Endodermal cell (in vitro differentiated cells): Measurements from ENCODE around the gene GTPBP1. TPM values are rescaled to one million over a fixed set of nuclear protein-coding genes. Genes with fewer than 3 reads are reported as not detected.

Source experiments
- DNase-seq: peaks from one replicate; pipeline ENCODE4 v3.0.0-alpha.2; 2017
- H3K27ac ChIP-seq: 2 replicates; pipeline ENCODE4 v1.5.1; 2013; ENCODE audit warnings: mild to moderate bottlenecking, low read depth, low read length, moderate library complexity
- H3K27me3 ChIP-seq: 2 replicates; pipeline ENCODE4 v1.6.1; 2013; ENCODE audit warnings: mild to moderate bottlenecking, low read length, moderate library complexity; ENCODE audit not compliant: insufficient read depth, control insufficient read depth, poor library complexity, severe bottlenecking
- H3K36me3 ChIP-seq: 2 replicates; pipeline ENCODE4 v1.7.0; 2013; ENCODE audit warnings: mild to moderate bottlenecking, low read length, moderate library complexity; ENCODE audit not compliant: control insufficient read depth, insufficient read depth
- H3K4me1 ChIP-seq: one replicate; pipeline ENCODE4 v1.7.0; 2013; ENCODE audit warnings: low read length; ENCODE audit not compliant: control insufficient read depth, insufficient read depth
- H3K4me3 ChIP-seq: 2 replicates; pipeline ENCODE4 v1.5.1; 2013; ENCODE audit warnings: mild to moderate bottlenecking, low read length, moderate library complexity
- H3K9ac ChIP-seq: 2 replicates; pipeline ENCODE4 v1.6.1; 2013; ENCODE audit warnings: mild to moderate bottlenecking, low read length, moderate library complexity; ENCODE audit not compliant: poor library complexity, severe bottlenecking; ENCODE audit errors: extremely low read depth
- H3K9me3 ChIP-seq: 2 replicates; pipeline ENCODE4 v1.6.1; 2013; ENCODE audit warnings: mild to moderate bottlenecking, low read length, moderate library complexity; ENCODE audit not compliant: control insufficient read depth
- H3K27ac Mint-ChIP-seq: 2 replicates; pipeline ENCODE4 v1.8.0; 2020; ENCODE audit warnings: mixed read lengths
- H3K27me3 Mint-ChIP-seq: 2 replicates; pipeline ENCODE4 v1.8.0; 2021; ENCODE audit warnings: mild to moderate bottlenecking, mixed read lengths; ENCODE audit not compliant: insufficient read depth
- H3K36me3 Mint-ChIP-seq: 2 replicates; pipeline ENCODE4 v1.8.0; 2020; ENCODE audit warnings: low read depth, mixed read lengths
- H3K4me1 Mint-ChIP-seq: 2 replicates; pipeline ENCODE4 v1.8.0; 2020; ENCODE audit warnings: mixed read lengths
- H3K4me3 Mint-ChIP-seq: 2 replicates; pipeline ENCODE4 v1.8.0; 2020; ENCODE audit warnings: mild to moderate bottlenecking, moderate library complexity, mixed read lengths
- H3K9me3 Mint-ChIP-seq: 2 replicates; pipeline ENCODE4 v1.8.0; 2020; ENCODE audit warnings: mild to moderate bottlenecking, mixed read lengths
- WGBS, 2 experiments: methylation state at CpG; one replicate each; pipeline versions ENCODE4 v1.1.5 to v1.1.7; 2013; ENCODE audit warnings: missing lambda C conversion rate in 2 of 2, mixed read lengths in 1 of 2; ENCODE audit not compliant: insufficient coverage in 1 of 2, insufficient read length in 1 of 2; 5-methylcytosine and 5-hydroxymethylcytosine counted together
- total RNA-seq, 2 donors: library from RNA; stranded (reverse); fragmentation: NEBNext Ultra II Directional in 1 of 2; extraction: Animal tissue kit (Norgen Biotek cat#: 25700) in 1 of 2; gene quantifications; 2 replicates in 1 of 2; 3 replicates in 1 of 2; pipeline ENCODE4 v1.2.1, GENCODE V29; 2021
- TF ChIP-seq, protein P1 (sequence below): fragments of 200-600 bp; sonication (generic); conservative IDR thresholded peaks from 2 replicates; pipeline ENCODE4 v1.5.0; 2021; ENCODE audit warnings: antibody characterized with exemption, mild to moderate bottlenecking

Gene GTPBP1
- total RNA-seq, 2 donors from 2014 or later = 79.0 to 86.1 TPM

- peak within 1 kb of the TSS; percentile 90 for H3K9ac ChIP-seq
- Mint-ChIP-seq H3K27me3 (no peaks in the 10 kb centered on the region), H3K4me1 (peaks cover 46% of the 10 kb centered on the region), H3K27ac (peak within 1 kb of the TSS; percentile 98), H3K4me3 (peak within 1 kb of the TSS; percentile 82), H3K9me3 (no peaks in the 10 kb centered on the region), H3K36me3 (peaks cover 17% of the 10 kb centered on the region)
- TF ChIP-seq, protein P1, sequence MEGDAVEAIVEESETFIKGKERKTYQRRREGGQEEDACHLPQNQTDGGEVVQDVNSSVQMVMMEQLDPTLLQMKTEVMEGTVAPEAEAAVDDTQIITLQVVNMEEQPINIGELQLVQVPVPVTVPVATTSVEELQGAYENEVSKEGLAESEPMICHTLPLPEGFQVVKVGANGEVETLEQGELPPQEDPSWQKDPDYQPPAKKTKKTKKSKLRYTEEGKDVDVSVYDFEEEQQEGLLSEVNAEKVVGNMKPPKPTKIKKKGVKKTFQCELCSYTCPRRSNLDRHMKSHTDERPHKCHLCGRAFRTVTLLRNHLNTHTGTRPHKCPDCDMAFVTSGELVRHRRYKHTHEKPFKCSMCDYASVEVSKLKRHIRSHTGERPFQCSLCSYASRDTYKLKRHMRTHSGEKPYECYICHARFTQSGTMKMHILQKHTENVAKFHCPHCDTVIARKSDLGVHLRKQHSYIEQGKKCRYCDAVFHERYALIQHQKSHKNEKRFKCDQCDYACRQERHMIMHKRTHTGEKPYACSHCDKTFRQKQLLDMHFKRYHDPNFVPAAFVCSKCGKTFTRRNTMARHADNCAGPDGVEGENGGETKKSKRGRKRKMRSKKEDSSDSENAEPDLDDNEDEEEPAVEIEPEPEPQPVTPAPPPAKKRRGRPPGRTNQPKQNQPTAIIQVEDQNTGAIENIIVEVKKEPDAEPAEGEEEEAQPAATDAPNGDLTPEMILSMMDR = peak; percentile 22
- H3K4me3 ChIP-seq = peak within 1 kb of the TSS; percentile 88
- H3K4me1 ChIP-seq = peaks cover 5% of the 10 kb centered on the region
- WGBS, 2 experiments = 1% methylated on average over 42 to 94 of the region's 94 CpGs
- H3K27me3 ChIP-seq = no peaks in the 10 kb centered on the region
- H3K36me3 ChIP-seq = no peaks in the 10 kb centered on the region
- H3K27ac ChIP-seq = peak within 1 kb of the TSS; percentile 86
- H3K9me3 ChIP-seq = no peaks in the 10 kb centered on the region
- peak; percentile 96 for DNase-seq
Observed at GRCh38 chr22:38700789-38701628, 4.7 kb upstream of the GTPBP1 start, which contains the start of gene JOSD1. Gene JOSD1, minus strand, starts transcription at chr22:38700943. Its CDS starts 956 bp downstream, at chr22:38699987.

- H3K27ac ChIP-seq = peak overlapping the region; percentile 59
- peak overlapping the region; percentile 72 for H3K4me3 ChIP-seq
- peaks cover 4% of the 10 kb centered on the region for H3K4me1 ChIP-seq
- DNase-seq = no peak
- H3K27me3 ChIP-seq = no peaks in the 10 kb centered on the region
- peak overlapping the region; percentile 51 for H3K9ac ChIP-seq
- WGBS, 2 experiments = 44 to 45% methylated on average over 5 to 10 of the region's 10 CpGs
- no peaks in the 10 kb centered on the region for H3K9me3 ChIP-seq
- Mint-ChIP-seq H3K36me3 (peaks cover 2% of the 10 kb centered on the region), H3K4me1 (peaks cover 38% of the 10 kb centered on the region), H3K27ac (peak overlapping the region; percentile 99), H3K27me3 (no peaks in the 10 kb centered on the region), H3K9me3 (no peaks in the 10 kb centered on the region), H3K4me3 (peak overlapping the region; percentile 86)
- TF ChIP-seq, protein P1 = no peak
- peaks cover 8% of the 10 kb centered on the region for H3K36me3 ChIP-seq
Observed at GRCh38 chr22:38704654-38705234, 1.0 kb upstream of the GTPBP1 start.

- 0 to 1% methylated on average over 16 to 80 of the region's 80 CpGs for WGBS, 2 experiments
- Mint-ChIP-seq H3K4me1 (peaks cover 47% of the 10 kb centered on the region), H3K9me3 (no peaks in the 10 kb centered on the region), H3K4me3 (peak overlapping the region; percentile 86), H3K27ac (peak overlapping the region; percentile 89), H3K27me3 (no peaks in the 10 kb centered on the region), H3K36me3 (peaks cover 2% of the 10 kb centered on the region)
- Histone ChIP-seq H3K27ac (peak overlapping the region; percentile 61), H3K36me3 (peaks cover 19% of the 10 kb centered on the region), H3K4me3 (peak overlapping the region; percentile 82), H3K4me1 (peaks cover 4% of the 10 kb centered on the region), H3K9ac (peak overlapping the region; percentile 81), H3K27me3 (no peaks in the 10 kb centered on the region), H3K9me3 (no peaks in the 10 kb centered on the region)
- TF ChIP-seq, protein P1 = no peak
- DNase-seq = peak; percentile 68
Observed at GRCh38 chr22:38706101-38706900, 557 bp downstream of the GTPBP1 start.
